ENCODE data around the gene LOC128125822.
A peak's percentile ranks its signal among the peaks of the same experiment; 100 is the strongest.
"Not testable (repeated sequence)": the region's sequence is repeated elsewhere in the genome, so short reads cannot be mapped to it uniquely, and the experiment has no call there.

LOC128125822 gene

DNA sequence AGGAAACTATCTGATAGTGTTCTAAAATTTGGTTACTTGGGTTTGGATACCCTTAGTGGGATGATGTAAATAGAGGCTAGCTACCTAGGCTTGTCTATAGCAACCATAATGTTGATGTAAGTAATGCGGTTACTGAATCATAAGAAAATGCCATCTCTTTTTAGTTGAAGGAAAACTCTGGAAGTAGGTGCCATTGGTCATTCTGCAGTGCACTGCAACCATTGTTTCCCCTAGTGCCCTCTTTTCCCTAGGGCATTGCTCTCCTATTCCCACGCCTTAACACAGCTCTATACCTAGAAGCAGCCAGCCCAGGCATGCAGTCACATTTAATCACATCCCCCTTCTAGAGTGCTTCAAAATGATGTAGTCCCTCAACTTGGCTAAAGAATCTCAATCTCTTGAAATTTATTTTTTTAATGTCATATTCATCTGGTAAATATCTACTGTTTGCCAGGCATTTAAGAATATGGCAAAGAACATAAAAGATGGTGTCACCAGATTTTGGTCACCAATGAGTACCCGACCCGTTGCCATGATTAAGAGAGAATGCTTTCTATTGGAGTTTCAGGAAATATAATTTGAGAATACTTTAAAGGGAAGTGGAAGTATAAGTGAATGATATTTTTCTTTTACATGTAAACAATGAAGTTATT lies 10.4 kb downstream of the LOC128125822 start:
- no peak for DNase-seq (ENCODE audit: low read depth)

DNA sequence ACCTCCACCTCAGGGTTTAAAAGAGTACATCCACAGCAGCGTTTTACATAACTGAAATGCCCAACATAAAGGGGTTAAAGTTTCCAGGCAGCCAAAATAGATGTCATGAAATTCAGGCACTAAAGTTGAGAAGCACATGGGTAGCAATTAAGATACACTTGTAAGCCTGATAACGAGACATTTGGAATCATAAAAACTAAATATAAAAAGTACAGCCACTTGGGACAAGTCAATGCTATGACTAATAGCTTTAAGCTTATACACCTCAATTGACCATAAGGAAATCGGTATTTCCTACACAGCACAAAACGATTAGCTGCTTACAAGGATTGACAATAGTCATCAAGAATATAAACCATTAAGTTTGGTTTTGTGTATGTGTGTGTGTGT lies 11.8 kb downstream of the LOC128125822 start:
- DNase-seq (ENCODE audit: low read depth) = no peak

DNA sequence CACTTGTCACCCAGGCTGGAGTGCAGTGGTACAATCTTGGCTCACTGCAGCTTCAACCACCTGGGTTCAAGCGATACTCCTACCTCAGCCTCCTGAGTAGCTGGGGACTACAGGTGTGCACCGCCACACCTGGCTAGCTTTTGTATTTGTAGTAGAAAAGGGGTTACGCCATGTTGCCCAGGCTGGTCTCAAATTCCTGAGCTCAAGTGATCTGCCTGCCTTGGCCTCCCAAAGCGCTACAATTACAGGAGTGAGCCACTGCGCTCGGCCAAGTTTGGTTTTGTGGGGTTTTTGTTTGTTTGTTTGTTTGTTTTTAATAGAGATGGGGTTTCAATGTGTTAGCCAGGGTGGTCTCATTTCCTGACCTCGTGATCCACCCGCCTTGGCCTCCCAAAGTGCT lies 12.3 kb downstream of the LOC128125822 start:
- DNase-seq (ENCODE audit: low read depth) = no peak

DNA sequence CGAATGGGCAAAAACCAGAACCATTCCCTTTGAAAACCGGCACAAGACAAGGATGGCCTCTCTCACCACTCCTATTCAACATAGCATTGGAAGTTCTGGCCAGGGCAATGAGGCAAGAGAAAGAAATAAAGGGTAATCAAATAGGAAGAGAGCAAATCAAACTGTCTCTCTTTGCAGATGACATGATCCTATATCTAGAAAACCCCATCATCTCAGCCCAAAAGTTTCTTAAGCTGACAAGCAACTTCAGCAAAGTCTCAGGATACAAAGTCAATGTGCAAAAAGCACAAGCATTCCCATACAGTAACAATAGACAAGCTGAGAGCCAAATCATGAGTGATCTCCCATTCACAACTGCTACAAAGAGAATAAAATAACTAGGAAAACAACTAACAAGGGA lies 13.4 kb downstream of the LOC128125822 start:
- DNase-seq (ENCODE audit: low read depth) = not testable (repeated sequence)

DNA sequence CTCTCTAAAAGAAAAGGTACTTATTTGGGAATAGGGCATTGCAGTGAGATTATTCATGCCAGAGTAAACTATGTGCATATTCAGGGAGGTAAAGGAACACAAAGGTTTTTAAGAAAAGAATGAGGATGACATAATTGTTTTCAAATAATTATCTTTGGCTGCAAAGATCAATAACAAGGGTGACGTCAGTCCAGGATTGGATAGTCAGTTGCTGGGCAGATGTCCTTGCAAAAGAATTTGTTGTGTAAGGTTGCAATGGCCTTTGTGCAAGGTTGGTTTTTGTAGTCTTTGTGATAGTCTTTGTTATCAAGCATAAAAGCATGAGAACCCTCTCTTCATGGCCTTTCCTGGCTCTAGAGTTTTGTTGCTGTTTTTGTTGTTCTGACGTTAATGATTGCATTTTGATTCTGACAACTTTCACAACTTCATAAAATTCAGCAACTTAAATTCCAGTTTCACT lies 17.7 kb downstream of the LOC128125822 start:
- no peak for DNase-seq (ENCODE audit: low read depth)

DNA sequence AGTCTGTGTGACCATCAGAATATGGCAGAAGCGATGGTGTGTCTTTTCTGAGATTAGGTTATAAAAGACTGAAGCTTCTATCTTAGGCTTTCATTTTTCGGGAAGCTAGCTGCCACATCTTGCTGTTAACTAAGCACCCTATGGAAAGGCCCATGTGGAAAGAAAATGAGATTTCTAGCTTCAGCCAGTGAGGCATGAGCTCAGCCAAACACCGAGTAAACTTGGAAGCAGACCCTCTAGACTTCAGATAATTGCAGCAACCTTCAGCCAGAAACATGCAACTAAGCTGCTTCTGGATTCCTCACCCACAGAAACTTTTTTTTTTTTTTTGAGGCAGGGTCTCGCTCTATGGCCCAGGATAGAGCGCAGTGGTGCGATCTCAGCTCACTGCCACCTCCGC lies 20.6 kb downstream of the LOC128125822 start:
- DNase-seq (ENCODE audit: low read depth) = no peak

DNA sequence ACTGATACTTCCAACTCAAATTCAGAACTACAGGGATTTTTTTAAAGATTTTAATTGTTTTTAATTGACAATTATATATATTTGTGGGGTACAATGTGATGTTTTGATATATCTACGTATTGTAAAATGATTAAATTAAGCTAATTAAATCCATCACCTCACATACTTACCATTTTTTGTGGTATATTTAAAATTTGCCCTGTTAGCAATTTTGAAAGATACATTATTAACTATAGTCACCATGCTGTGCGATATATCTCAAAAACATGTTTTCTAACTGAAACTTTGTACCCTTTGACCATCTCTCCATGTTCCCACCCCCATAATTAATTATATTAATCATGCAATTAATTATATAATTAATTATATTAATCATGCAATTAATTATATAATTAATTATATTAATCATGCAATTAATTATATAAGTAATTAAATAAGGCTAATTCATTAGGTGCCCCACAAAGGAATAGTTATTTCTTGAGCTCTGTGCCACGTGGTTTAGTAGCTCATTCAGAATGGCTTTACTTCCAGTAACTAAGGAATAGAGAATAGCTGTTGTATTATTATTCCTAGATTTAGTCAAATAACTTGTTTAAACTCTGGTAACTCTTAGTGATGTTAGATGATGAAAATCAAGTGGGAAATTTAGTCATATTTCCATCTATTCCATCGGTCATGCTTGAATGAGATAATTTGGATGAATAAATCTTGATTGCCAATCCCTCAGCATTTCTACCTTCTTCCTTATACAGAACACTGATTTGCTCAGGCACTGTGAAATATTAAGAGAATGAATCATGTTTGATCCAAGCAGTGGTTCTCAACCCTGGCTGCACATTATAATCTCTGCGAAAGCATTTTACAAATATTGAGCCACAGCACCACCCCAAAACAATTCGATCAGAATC lies 25.1 kb downstream of the LOC128125822 start:
- no peak for DNase-seq (ENCODE audit: low read depth)

DNA sequence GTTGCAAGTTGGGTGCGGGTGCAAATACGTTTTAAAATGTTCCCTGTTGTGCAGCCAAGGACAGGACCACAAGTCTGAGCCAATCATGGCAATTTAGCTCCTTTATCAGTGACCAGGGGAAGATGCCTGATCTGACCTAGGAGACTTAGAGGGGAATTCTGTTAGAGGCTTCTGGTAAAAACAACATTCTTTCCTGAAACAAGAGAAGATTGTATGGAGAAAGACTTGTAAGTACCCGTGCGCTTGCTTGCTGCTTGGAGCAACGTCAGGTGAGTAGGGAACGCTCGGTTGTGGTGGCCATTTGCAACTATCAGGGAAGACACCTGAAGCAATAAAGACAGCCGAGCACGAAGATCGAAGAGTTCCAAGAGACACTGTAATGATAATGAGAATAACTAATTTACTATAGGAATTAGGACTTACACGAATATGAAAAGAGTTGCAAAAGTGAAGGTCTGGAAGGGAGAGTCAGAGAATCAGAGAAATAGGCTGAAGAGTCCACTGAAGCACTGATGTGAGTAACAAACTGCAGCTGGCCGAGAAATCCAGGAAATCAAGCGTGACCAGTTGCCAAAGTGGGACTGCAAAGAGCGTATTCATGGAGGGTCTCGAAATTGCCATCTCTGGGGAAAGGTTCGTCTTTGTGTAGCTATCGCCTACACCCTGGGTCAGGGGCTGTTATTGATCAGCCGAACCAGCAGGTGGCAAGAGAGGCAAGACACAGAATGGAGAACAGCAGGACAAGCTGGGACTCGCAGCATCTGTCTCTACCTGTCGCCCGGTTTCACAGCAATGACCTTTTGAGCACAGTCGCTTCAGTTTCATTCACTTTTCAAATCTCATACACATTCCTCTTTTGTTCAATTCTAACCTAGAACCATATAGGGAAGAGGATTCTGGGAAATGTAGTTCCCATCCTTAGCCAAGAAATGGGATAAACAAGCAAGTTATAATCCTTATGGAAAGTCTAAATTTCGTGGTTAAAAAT lies 26.1 kb downstream of the LOC128125822 start:
- DNase-seq (ENCODE audit: low read depth) = peak; percentile 55

DNA sequence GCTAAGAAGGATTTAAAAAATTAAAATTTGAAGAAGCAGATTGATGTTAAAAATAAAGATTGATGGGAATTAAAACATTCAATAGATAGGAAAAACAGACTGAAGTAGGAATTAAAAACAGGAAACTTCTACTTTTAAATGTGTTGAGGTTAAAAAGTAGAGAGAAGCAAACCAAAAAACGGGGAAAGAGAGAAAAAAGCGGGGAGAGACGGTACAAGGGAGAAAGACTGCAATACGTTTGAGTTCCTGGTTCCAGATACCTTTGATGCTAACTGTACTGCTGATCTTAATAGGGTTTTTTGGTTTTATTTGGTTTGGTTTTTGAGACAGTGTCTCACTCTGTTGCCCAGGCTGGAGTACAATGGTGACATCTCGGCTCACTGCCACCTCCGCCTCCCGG lies 27.0 kb downstream of the LOC128125822 start:
- DNase-seq (ENCODE audit: low read depth) = no peak

DNA sequence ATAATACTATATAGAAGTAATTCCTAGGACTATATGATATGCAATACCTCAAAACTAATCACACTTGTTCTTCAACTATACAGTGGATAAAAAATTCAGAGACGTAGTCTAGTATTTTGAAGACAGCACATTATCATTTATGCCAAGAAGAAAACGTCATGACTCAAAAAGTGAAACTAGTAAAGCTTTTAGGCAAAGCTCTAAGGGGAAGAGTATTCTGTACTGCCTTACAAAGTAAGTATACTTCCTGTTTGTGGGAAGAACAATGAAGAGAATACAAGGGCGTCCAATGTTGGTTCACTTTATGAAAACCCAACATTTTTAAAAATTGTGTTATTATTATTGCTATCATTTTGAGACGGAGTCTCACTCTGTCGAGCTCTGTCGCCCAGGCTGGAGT lies 27.9 kb downstream of the LOC128125822 start:
- DNase-seq (ENCODE audit: low read depth) = no peak

DNA sequence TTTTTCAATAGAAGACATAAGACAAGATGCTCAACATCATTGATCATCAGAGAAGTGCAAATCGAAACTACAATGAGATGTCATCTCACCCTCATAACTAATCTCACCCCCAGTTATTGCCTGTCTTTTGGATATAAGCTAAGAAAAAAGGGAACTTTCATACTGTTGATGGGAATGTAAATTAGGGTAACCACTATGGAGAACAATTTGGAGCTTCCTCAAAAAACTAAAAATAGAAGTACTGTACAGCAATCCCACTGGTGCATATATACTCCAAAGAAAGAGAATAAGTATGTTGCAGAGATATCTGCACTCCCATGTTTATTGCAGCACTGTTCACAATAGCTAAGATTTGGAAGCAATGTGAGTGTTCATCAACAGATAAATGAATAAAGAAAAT lies 37.0 kb downstream of the LOC128125822 start:
- DNase-seq (ENCODE audit: low read depth) = no peak

DNA sequence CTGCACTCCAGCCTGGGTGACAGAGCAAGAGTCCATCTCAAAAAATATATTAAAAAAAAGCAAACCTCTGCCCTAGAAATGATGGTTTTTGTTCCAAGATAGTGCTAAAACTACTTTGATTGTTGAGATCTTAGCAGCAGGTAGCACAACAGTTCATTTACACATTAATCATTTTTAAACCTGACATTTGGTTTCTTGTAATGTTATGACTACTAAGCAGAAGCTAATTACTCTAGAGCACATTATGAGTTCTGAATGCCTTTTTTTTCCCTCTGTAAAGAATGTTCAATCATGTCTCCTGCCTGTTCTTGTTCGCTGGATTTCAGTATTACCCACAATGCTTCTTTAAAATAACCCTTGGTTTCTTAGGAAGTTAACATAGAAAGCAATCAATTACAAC lies 38.7 kb downstream of the LOC128125822 start:
- DNase-seq (ENCODE audit: low read depth) = no peak

DNA sequence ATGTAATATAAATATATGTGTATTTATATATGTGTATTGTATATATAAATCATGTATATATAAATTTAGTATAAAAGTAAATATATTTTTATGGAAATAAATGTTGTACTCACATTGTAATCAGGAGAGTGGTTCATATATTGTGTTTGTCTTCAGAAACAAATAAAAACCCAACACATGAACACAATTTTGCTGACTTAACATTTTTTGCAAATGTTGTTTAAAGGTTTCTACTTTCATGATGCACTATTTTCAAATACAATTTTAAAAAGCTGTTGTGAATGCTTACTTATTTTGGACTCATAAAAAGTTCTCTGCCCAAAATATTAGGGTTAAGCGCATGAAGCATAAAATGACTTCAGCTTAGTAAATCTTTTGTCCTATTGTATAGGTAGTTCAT lies 39.3 kb downstream of the LOC128125822 start:
- DNase-seq (ENCODE audit: low read depth) = no peak

DNA sequence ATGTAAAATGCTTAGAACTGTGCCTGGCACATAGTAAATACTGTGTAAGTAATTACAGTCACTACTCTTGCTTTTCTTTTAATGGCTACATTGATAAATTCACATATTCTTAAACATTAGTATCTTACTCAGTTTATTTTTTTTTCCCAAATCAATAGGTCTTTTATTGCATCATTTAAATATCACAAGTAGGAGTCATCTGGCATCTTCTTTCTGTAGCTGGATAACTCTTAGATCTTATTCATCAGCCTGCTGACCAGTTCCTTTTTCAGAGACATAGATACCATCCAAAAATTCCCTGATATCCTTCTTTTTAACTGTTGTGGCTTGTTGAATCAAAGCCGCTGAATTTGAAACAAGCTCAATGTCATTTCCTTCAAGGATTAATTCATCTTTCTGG lies 43.3 kb downstream of the LOC128125822 start:
- no peak for DNase-seq (ENCODE audit: low read depth)

All from stimulated activated CD8-positive, alpha-beta memory T cell treated with anti-CD3 and anti-CD28 coated beads, Interleukin-4, amount 100 ng/mL, for 24 hours (primary cell).